ENCODE data around the gene TMED4.
"Not testable (repeated sequence)": the region's sequence is repeated elsewhere in the genome, so short reads cannot be mapped to it uniquely, and the experiment has no call there.

DNA sequence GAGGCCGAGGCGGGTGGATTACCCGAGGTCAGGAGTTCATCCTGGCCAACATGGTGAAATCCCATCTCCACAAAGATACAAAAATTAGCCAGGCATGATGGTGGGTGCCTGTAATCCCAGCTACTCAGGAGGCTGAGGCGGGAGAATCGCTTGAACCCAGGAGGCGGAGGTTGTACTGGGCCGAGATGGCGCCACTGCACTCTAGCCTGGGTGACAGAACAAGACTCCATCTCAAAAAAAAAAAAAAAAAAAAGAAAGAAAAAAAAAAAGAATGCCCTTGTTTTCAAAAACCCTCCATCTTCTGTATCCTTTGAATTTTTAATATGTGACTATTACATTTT, 19.4 kb downstream of the TMED4 start:
- not testable (repeated sequence) for TF ChIP-seq CBX2 (IDR thresholded peaks at IDR 0.05; ENCODE audit: low read depth, low read length); CBX2 (CRISPR knock-in tag; IDR thresholded peaks at IDR 0.05; ENCODE audit: low read depth); MTF2 (CRISPR knock-in tag; IDR thresholded peaks at IDR 0.05; ENCODE audit: borderline replicate concordance); GATAD2A (CRISPR knock-in tag; IDR thresholded peaks at IDR 0.05); EP300 (IDR thresholded peaks at IDR 0.05; ENCODE audit: low read depth in 2 of 2, low read length in 2 of 2); EP300 (CRISPR knock-in tag; IDR thresholded peaks at IDR 0.05; ENCODE audit: borderline replicate concordance); ZFP41 (CRISPR knock-in tag; IDR thresholded peaks at IDR 0.05; ENCODE audit: borderline replicate concordance); ESRRA (CRISPR knock-in tag; IDR thresholded peaks at IDR 0.05; ENCODE audit: low read depth); ARNTL (CRISPR knock-in tag; IDR thresholded peaks at IDR 0.05); NFRKB (IDR thresholded peaks at IDR 0.05)
- TF ChIP-seq, protein P1, sequence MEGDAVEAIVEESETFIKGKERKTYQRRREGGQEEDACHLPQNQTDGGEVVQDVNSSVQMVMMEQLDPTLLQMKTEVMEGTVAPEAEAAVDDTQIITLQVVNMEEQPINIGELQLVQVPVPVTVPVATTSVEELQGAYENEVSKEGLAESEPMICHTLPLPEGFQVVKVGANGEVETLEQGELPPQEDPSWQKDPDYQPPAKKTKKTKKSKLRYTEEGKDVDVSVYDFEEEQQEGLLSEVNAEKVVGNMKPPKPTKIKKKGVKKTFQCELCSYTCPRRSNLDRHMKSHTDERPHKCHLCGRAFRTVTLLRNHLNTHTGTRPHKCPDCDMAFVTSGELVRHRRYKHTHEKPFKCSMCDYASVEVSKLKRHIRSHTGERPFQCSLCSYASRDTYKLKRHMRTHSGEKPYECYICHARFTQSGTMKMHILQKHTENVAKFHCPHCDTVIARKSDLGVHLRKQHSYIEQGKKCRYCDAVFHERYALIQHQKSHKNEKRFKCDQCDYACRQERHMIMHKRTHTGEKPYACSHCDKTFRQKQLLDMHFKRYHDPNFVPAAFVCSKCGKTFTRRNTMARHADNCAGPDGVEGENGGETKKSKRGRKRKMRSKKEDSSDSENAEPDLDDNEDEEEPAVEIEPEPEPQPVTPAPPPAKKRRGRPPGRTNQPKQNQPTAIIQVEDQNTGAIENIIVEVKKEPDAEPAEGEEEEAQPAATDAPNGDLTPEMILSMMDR (CRISPR knock-in tag; IDR thresholded peaks at IDR 0.05) = not testable (repeated sequence)
- TF ChIP-seq, protein P2, sequence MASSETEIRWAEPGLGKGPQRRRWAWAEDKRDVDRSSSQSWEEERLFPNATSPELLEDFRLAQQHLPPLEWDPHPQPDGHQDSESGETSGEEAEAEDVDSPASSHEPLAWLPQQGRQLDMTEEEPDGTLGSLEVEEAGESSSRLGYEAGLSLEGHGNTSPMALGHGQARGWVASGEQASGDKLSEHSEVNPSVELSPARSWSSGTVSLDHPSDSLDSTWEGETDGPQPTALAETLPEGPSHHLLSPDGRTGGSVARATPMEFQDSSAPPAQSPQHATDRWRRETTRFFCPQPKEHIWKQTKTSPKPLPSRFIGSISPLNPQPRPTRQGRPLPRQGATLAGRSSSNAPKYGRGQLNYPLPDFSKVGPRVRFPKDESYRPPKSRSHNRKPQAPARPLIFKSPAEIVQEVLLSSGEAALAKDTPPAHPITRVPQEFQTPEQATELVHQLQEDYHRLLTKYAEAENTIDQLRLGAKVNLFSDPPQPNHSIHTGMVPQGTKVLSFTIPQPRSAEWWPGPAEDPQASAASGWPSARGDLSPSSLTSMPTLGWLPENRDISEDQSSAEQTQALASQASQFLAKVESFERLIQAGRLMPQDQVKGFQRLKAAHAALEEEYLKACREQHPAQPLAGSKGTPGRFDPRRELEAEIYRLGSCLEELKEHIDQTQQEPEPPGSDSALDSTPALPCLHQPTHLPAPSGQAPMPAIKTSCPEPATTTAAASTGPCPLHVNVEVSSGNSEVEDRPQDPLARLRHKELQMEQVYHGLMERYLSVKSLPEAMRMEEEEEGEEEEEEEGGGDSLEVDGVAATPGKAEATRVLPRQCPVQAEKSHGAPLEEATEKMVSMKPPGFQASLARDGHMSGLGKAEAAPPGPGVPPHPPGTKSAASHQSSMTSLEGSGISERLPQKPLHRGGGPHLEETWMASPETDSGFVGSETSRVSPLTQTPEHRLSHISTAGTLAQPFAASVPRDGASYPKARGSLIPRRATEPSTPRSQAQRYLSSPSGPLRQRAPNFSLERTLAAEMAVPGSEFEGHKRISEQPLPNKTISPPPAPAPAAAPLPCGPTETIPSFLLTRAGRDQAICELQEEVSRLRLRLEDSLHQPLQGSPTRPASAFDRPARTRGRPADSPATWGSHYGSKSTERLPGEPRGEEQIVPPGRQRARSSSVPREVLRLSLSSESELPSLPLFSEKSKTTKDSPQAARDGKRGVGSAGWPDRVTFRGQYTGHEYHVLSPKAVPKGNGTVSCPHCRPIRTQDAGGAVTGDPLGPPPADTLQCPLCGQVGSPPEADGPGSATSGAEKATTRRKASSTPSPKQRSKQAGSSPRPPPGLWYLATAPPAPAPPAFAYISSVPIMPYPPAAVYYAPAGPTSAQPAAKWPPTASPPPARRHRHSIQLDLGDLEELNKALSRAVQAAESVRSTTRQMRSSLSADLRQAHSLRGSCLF (CRISPR knock-in tag; IDR thresholded peaks at IDR 0.05; ENCODE audit: borderline replicate concordance) = not testable (repeated sequence)
- TF ChIP-seq, protein P3, sequence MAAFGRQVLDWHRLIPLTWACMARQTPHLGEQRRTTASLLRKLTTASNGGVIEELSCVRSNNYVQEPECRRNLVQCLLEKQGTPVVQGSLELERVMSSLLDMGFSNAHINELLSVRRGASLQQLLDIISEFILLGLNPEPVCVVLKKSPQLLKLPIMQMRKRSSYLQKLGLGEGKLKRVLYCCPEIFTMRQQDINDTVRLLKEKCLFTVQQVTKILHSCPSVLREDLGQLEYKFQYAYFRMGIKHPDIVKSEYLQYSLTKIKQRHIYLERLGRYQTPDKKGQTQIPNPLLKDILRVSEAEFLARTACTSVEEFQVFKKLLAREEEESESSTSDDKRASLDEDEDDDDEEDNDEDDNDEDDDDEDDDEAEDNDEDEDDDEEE (CRISPR knock-in tag; IDR thresholded peaks at IDR 0.05) = not testable (repeated sequence)
- TF ChIP-seq, protein P4, sequence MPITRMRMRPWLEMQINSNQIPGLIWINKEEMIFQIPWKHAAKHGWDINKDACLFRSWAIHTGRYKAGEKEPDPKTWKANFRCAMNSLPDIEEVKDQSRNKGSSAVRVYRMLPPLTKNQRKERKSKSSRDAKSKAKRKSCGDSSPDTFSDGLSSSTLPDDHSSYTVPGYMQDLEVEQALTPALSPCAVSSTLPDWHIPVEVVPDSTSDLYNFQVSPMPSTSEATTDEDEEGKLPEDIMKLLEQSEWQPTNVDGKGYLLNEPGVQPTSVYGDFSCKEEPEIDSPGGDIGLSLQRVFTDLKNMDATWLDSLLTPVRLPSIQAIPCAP (CRISPR knock-in tag; IDR thresholded peaks at IDR 0.05; ENCODE audit: low read depth) = not testable (repeated sequence)
